T-helper 22 cell (primary cell): ENCODE measurements around the gene INPP5A.
"Not testable (repeated sequence)": the region's sequence is repeated elsewhere in the genome, so short reads cannot be mapped to it uniquely, and the experiment has no call there.

Experiments
- DNase-seq: peaks from one replicate; pipeline ENCODE4 v3.0.0-alpha.2; 2020; ENCODE audit warnings: low read depth

Gene INPP5A

GRCh38 chr10:132690821-132691610, 153.4 kb downstream of the INPP5A start:
- DNase-seq: no peak

GRCh38 chr10:132691711-132692153, 154.1 kb downstream of the INPP5A start:
- no peak for DNase-seq

- DNase-seq: no peak
Observed at GRCh38 chr10:132692311-132692710, 154.7 kb downstream of the INPP5A start.

GRCh38 chr10:132693676-132694075, 156.1 kb downstream of the INPP5A start:
- no peak for DNase-seq

GRCh38 chr10:132696204-132696603, 158.6 kb downstream of the INPP5A start:
- no peak for DNase-seq

GRCh38 chr10:132696728-132697577, 159.4 kb downstream of the INPP5A start:
- no peak for DNase-seq

- DNase-seq: no peak
Observed at GRCh38 chr10:132697578-132698200, 160.1 kb downstream of the INPP5A start.

GRCh38 chr10:132698211-132698751, 160.7 kb downstream of the INPP5A start:
- no peak for DNase-seq

GRCh38 chr10:132698761-132699391, 161.3 kb downstream of the INPP5A start:
- no peak for DNase-seq

- no peak for DNase-seq
Observed at GRCh38 chr10:132699411-132700155, 162.0 kb downstream of the INPP5A start.

- no peak for DNase-seq
Observed at GRCh38 chr10:132700156-132701098, 162.8 kb downstream of the INPP5A start.

- no peak for DNase-seq
Observed at GRCh38 chr10:132701099-132701845, 163.7 kb downstream of the INPP5A start.

GRCh38 chr10:132701846-132702190, 164.2 kb downstream of the INPP5A start:
- no peak for DNase-seq

- no peak for DNase-seq
Observed at GRCh38 chr10:132702601-132703418, 165.2 kb downstream of the INPP5A start.

GRCh38 chr10:132703419-132704007, 165.9 kb downstream of the INPP5A start:
- DNase-seq: no peak

GRCh38 chr10:132704008-132704814, 166.6 kb downstream of the INPP5A start:
- no peak for DNase-seq

- DNase-seq: not testable (repeated sequence)
Observed at GRCh38 chr10:132704815-132705064, 167.2 kb downstream of the INPP5A start.
